Peyer's patch (tissue), 4 donors: ENCODE results near the gene EFNA1.

Source experiments
- CTCF ChIP-seq, 6 experiments: fragments of 450-650 bp in 4 of 6; fragments of 200-600 bp in 2 of 6; sonication (generic) in 1 of 6; IDR thresholded peaks; one replicate each; pipeline ENCODE4 v1.5.1; 2017 to 2019; ENCODE audit warnings: antibody characterized with exemption in 6 of 6, mild to moderate bottlenecking in 3 of 6, moderate library complexity in 1 of 6
- POLR2A ChIP-seq, 2 donors: fragments of 450-650 bp; IDR thresholded peaks; one replicate each; pipeline ENCODE4 v1.5.1; 2017; ENCODE audit warnings: antibody characterized with exemption in 2 of 2, mild to moderate bottlenecking in 2 of 2, moderate library complexity in 2 of 2

DNA sequence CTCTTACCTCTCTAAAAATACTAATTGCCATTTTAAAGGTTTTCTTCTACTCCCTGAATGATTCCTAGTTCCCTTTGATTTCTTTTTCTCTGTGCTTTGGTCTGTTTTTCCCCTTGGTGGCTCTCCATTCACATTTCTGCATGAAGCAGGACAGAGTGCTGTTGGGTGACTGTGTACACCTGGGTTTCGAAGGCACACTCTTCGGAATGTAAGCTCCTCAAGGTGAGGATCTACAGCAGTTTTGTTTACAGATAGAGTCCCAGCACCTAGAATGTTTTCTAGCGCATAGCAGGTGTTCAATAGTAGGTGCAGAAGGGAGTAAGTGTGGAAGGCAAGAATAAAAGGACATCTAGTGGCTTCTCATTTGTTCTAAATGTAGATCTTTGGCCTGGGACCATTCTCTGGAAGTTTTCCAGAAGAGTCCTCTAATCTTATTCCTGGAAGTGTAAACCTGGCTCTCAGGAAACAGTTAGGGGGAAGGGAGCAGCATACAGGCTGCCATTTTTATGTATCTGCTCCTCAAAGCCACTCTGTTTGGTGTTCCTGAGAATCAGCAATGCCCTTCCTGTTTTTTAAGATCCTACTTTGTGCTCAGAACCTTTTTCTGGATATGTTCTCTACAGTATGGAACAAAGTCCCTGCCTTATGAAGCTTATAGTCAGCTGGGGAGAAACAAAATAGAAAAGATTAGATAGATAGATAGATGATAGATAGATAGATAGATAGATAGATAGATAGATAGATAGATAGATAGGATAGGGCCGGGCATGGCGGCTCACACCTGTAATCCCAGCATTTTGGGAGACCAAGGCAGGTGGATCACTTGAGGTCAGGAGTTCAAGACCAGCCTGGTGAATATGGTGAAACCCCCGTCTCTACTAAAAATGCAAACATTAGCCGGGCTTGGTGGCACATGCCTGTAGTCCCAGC is 22.8 kb upstream of the EFNA1 start:
- TF ChIP-seq CTCF (IDR thresholded peaks at IDR 0.05) (no peak), POLR2A (IDR thresholded peaks at IDR 0.05) (no peak)
